ENCODE measurements around the gene KLK4.

KLK4 gene

DNA sequence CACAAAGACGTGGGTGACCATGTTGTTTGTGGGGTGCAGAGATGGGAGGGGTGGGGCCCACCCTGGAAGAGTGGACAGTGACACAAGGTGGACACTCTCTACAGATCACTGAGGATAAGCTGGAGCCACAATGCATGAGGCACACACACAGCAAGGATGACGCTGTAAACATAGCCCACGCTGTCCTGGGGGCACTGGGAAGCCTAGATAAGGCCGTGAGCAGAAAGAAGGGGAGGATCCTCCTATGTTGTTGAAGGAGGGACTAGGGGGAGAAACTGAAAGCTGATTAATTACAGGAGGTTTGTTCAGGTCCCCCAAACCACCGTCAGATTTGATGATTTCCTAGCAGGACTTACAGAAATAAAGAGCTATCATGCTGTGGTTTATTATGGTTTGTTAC, 32.3 kb downstream of the KLK4 start:
- no peak for DNase-seq

DNA sequence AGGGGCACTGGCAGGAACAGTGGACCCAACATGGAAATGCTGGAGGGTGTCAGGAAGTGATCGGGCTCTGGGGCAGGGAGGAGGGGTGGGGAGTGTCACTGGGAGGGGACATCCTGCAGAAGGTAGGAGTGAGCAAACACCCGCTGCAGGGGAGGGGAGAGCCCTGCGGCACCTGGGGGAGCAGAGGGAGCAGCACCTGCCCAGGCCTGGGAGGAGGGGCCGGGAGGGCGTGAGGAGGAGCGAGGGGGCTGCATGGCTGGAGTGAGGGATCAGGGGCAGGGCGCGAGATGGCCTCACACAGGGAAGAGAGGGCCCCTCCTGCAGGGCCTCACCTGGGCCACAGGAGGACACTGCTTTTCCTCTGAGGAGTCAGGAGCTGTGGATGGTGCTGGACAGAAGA, 33.9 kb downstream of the KLK4 start:
- no peak for DNase-seq

DNA sequence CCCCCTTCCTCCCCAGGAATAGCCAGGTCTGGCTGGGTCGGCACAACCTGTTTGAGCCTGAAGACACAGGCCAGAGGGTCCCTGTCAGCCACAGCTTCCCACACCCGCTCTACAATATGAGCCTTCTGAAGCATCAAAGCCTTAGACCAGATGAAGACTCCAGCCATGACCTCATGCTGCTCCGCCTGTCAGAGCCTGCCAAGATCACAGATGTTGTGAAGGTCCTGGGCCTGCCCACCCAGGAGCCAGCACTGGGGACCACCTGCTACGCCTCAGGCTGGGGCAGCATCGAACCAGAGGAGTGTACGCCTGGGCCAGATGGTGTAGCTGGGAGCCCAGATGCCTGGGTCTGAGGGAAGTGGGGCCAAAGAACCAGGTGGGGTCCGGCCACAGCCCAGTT, 34.7 kb downstream of the KLK4 start:
- no peak for DNase-seq

DNA sequence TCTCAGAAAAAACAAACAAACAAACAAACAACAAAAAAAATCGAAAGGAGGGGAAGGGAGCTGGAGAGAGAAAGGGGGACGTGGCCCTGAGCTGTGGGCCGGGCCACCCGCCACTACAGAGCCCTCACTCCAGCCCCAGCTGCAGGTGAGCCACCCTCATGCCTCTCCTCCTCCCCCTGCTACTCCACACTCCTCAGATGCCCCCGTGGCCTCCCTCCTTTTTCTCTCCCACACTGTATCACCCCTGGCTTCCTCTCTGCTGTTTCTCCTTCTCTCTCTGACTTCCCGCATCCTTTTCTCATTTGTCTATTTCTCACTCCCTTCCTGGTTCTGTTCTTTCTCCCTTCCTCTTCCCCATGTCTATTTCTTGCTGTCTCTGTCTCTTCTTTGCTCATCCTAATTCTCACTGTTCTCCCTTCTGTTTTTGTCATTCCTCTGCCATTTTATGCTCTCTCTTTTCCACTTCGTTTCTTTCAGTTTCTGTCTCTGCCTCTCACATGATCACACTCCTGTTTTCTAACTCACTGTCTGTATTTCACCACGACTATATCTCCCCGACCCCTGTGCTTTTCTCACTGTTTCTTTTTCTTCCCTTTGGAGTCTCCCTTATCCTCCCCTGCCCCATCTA, 35.3 kb downstream of the KLK4 start:
- no peak for DNase-seq

DNA sequence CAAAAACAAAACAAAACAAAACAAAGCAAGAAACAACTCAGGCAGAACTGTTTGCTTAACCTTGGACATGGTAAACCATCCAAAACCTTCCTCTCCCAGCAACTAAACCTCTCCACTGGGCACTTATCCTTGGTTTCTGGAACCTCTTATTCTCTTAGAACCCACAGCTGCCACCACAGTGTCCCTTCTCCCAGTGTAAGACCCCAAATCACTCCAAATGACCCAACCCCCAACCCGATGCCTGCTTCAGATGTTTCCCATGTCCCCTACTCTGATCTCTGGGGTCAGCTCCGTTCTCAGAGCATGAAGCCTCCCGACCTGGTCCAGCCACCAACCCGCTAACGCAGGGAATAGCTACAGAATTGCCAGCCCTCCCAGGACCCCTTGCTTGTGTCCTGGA, 37.0 kb downstream of the KLK4 start:
- no peak for DNase-seq

DNA sequence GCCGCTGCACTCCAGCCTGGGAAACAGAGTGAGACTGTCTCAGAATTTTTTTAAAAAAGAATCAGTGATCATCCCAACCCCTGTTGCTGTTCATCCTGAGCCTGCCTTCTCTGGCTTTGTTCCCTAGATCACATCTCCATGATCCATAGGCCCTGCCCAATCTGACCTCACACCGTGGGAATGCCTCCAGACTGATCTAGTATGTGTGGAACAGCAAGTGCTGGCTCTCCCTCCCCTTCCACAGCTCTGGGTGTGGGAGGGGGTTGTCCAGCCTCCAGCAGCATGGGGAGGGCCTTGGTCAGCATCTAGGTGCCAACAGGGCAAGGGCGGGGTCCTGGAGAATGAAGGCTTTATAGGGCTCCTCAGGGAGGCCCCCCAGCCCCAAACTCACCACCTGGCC, 38.1 kb downstream of the KLK4 start, which contains the start of gene KLK2:
TSS of gene KLK2 (plus strand) at position 384 of the 400 bp plus-strand sequence. CDS start 35 bp downstream, outside the sequence.
- no peak for DNase-seq

DNA sequence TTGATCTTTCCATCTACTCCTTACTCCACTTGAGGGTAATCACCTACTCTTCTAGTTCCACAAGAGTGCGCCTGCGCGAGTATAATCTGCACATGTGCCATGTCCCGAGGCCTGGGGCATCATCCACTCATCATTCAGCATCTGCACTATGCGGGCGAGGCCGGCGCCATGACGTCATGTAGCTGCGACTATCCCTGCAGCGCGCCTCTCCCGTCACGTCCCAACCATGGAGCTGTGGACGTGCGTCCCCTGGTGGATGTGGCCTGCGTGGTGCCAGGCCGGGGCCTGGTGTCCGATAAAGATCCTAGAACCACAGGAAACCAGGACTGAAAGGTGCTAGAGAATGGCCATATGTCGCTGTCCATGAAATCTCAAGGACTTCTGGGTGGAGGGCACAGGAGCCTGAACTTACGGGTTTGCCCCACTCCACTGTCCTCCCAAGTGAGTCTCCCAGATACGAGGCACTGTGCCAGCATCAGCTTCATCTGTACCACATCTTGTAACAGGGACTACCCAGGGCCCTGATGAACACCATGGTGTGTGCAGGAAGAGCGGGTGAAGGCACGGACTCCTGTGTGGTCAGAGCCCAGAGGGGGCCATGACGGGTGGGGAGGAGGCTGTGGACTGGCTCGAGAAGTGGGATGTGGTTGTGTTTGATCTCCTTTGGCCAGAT, 40.6 kb downstream of the KLK4 start:
- DNase-seq, result no peak

DNA sequence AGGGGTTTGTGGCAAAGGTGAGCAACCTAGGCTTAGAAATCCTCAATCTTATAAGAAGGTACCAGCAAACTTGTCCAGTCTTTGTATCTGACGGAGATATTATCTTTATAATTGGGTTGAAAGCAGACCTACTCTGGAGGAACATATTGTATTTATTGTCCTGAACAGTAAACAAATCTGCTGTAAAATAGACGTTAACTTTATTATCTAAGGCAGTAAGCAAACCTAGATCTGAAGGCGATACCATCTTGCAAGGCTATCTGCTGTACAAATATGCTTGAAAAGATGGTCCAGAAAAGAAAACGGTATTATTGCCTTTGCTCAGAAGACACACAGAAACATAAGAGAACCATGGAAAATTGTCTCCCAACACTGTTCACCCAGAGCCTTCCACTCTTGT, 41.7 kb downstream of the KLK4 start:
- no peak for DNase-seq

DNA sequence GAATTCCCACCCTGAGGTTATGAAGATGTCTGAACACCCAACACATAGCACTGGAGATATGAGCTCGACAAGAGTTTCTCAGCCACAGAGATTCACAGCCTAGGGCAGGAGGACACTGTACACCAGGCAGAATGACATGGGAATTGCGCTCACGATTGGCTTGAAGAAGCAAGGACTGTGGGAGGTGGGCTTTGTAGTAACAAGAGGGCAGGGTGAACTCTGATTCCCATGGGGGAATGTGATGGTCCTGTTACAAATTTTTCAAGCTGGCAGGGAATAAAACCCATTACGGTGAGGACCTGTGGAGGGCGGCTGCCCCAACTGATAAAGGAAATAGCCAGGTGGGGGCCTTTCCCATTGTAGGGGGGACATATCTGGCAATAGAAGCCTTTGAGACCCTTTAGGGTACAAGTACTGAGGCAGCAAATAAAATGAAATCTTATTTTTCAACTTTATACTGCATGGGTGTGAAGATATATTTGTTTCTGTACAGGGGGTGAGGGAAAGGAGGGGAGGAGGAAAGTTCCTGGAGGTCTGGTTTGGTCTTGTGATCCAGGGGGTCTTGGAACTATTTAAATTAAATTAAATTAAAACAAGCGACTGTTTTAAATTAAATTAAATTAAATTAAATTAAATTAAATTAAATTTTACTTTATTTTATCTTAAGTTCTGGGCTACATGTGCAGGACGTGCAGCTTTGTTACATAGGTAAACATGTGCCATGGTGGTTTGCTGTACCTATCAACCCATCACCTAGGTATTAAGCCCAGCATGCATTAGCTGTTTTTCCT, 49.5 kb downstream of the KLK4 start:
- DNase-seq, result no peak

DNA sequence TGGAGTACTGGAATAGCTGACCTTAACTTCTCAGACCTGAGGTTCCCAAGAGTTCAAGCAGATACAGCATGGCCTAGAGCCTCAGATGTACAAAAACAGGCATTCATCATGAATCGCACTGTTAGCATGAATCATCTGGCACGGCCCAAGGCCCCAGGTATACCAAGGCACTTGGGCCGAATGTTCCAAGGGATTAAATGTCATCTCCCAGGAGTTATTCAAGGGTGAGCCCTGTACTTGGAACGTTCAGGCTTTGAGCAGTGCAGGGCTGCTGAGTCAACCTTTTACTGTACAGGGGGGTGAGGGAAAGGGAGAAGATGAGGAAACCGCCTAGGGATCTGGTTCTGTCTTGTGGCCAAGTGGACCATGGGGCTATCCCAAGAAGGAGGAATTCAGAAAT, 50.2 kb downstream of the KLK4 start:
- no peak for DNase-seq

DNA sequence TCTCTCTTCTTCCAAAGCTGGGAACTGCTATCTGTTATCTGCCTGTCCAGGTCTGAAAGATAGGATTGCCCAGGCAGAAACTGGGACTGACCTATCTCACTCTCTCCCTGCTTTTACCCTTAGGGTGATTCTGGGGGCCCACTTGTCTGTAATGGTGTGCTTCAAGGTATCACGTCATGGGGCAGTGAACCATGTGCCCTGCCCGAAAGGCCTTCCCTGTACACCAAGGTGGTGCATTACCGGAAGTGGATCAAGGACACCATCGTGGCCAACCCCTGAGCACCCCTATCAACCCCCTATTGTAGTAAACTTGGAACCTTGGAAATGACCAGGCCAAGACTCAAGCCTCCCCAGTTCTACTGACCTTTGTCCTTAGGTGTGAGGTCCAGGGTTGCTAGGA, 51.3 kb downstream of the KLK4 start:
- DNase-seq, result no peak

DNA sequence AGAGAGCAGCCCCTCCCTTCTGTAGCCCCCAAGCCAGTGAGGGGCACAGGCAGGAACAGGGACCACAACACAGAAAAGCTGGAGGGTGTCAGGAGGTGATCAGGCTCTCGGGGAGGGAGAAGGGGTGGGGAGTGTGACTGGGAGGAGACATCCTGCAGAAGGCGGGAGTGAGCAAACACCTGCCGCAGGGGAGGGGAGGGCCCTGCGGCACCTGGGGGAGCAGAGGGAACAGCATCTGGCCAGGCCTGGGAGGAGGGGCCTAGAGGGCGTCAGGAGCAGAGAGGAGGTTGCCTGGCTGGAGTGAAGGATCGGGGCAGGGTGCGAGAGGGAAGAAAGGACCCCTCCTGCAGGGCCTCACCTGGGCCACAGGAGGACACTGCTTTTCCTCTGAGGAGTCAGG, 52.3 kb downstream of the KLK4 start:
- DNase-seq, result no peak

DNA sequence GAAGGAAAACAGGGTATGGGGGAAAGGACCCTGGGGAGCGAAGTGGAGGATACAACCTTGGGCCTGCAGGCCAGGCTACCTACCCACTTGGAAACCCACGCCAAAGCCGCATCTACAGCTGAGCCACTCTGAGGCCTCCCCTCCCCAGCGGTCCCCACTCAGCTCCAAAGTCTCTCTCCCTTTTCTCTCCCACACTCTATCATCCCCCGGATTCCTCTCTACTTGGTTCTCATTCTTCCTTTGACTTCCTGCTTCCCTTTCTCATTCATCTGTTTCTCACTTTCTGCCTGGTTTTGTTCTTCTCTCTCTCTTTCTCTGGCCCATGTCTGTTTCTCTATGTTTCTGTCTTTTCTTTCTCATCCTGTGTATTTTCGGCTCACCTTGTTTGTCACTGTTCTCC, 53.8 kb downstream of the KLK4 start:
- DNase-seq, result no peak
